GM23338 (cell line): ENCODE results near the gene BCAR3. TPM values are rescaled to one million over a fixed set of nuclear protein-coding genes. Genes with fewer than 3 reads are reported as not detected.

Experiments used
- ATAC-seq: fragments of 200-7000 bp; cut with Tn5 transposase; 3 replicates; pipeline ENCODE4 v1.9.1; 2020
- DNase-seq: peaks from one replicate; pipeline ENCODE4 v3.0.0-alpha.2; 2015; ENCODE audit warnings: low spot score
- H2AFZ ChIP-seq: fragments of 200-600 bp; sonication (generic); 2 replicates; pipeline ENCODE4 v1.8.0; 2016; ENCODE audit warnings: antibody characterized with exemption, mild to moderate bottlenecking, moderate library complexity
- H3F3A ChIP-seq: fragments of 200-600 bp; sonication (generic); replicated peaks from 2 replicates; pipeline ENCODE4 v1.8.0; 2017; ENCODE audit warnings: antibody characterized with exemption, mixed run types, low read depth
- H3K27ac ChIP-seq: fragments of 200-600 bp; sonication (generic); 2 replicates; pipeline ENCODE4 v1.6.1; 2016; ENCODE audit warnings: low read depth
- H3K27me3 ChIP-seq: fragments of 200-600 bp; sonication (generic); 2 replicates; pipeline ENCODE4 v1.8.0; 2016; ENCODE audit warnings: mild to moderate bottlenecking, mixed run types, moderate library complexity; ENCODE audit not compliant: insufficient read depth
- H3K36me3 ChIP-seq: fragments of 200-600 bp; sonication (generic); 2 replicates; pipeline ENCODE4 v1.8.0; 2016; ENCODE audit warnings: mild to moderate bottlenecking; ENCODE audit not compliant: insufficient read depth
- H3K4me1 ChIP-seq: fragments of 200-600 bp; sonication (generic); 2 replicates; pipeline ENCODE4 v1.8.0; 2016; ENCODE audit warnings: mild to moderate bottlenecking, moderate library complexity; ENCODE audit not compliant: insufficient read depth
- H3K4me2 ChIP-seq: fragments of 200-600 bp; sonication (generic); 2 replicates; pipeline ENCODE4 v1.7.1; 2017; ENCODE audit warnings: mixed run types
- H3K4me3 ChIP-seq: fragments of 200-600 bp; sonication (generic); 2 replicates; pipeline ENCODE4 v1.6.1; 2016; ENCODE audit warnings: mixed run types
- H3K79me2 ChIP-seq: fragments of 200-600 bp; sonication (generic); replicated peaks from 2 replicates; pipeline ENCODE4 v1.8.0; 2017; ENCODE audit warnings: mild to moderate bottlenecking; ENCODE audit not compliant: insufficient read depth
- H3K9me2 ChIP-seq: fragments of 200-600 bp; sonication (generic); 2 replicates; pipeline ENCODE4 v1.8.0; 2017; ENCODE audit not compliant: insufficient read depth
- H4K20me1 ChIP-seq: fragments of 200-600 bp; sonication (generic); replicated peaks from 2 replicates; pipeline ENCODE4 v1.8.0; 2017; ENCODE audit warnings: mild to moderate bottlenecking; ENCODE audit not compliant: insufficient read depth
- H3K27ac Mint-ChIP-seq: 2 replicates; pipeline ENCODE4 v1.8.0; 2020; ENCODE audit warnings: inconsistent platforms, mild to moderate bottlenecking, moderate library complexity, mixed read lengths
- H3K27me3 Mint-ChIP-seq: 3 replicates; pipeline ENCODE4 v1.8.0; 2022; ENCODE audit warnings: low read depth, mild to moderate bottlenecking, moderate library complexity, mixed read lengths, inconsistent platforms; ENCODE audit not compliant: insufficient read depth, poor library complexity
- H3K36me3 Mint-ChIP-seq: 3 replicates; pipeline ENCODE4 v1.8.0; 2021; ENCODE audit warnings: low read depth, mild to moderate bottlenecking, inconsistent platforms, moderate library complexity, mixed read lengths
- H3K4me1 Mint-ChIP-seq: 3 replicates; pipeline ENCODE4 v1.8.0; 2020; ENCODE audit warnings: mild to moderate bottlenecking, inconsistent platforms, mixed read lengths
- H3K4me3 Mint-ChIP-seq: 3 replicates; pipeline ENCODE4 v1.8.0; 2021; ENCODE audit warnings: moderate library complexity, mild to moderate bottlenecking, inconsistent platforms, mixed read lengths
- H3K9me3 Mint-ChIP-seq: 3 replicates; pipeline ENCODE4 v1.8.0; 2020; ENCODE audit warnings: moderate library complexity, mild to moderate bottlenecking, inconsistent platforms, mixed read lengths
- NANOG ChIP-seq: IDR thresholded peaks from 2 replicates; pipeline ENCODE4 v1.6.1; 2016; ENCODE audit warnings: antibody characterized with exemption, borderline replicate concordance
- REST ChIP-seq: IDR thresholded peaks from one replicate; pipeline ENCODE4 v1.6.1; 2018; ENCODE audit warnings: antibody characterized with exemption; ENCODE audit not compliant: unreplicated experiment
- ZNF114 ChIP-seq: fragments of 250-450 bp; sonication (Bioruptor Pico); IDR thresholded peaks from 2 replicates; pipeline ENCODE4 v1.5.0; 2020; ENCODE audit warnings: mild to moderate bottlenecking, moderate library complexity
- ZNF462 ChIP-seq: fragments of 250-450 bp; sonication (Bioruptor Pico); IDR thresholded peaks from 2 replicates; pipeline ENCODE4 v1.5.0; 2020; ENCODE audit warnings: mild to moderate bottlenecking, moderate library complexity
- polyA plus RNA-seq: library from polyadenylated mRNA; unstranded; fragments of >200 nt; fragmentation: Nextera tagmentation; extraction: Ambion mirVana; gene quantifications from 2 replicates; pipeline ENCODE4 v1.2.1, GENCODE V29; 2016
- total RNA-seq: library from RNA; depleted of rRNA; stranded (reverse); fragments of >200 nt; shearing (Covaris generic); gene quantifications from 2 replicates; pipeline ENCODE4 v1.2.3, GENCODE V29; 2014

BCAR3 gene
- total and polyA plus RNA-seq, 2 experiments from 2014 or later = 5.5 to 9.7 TPM

- no peak for TF ChIP-seq ZNF462
Observed at GRCh38 chr1:93587354-93587753, 94.3 kb downstream of the BCAR3 start (continued).

GRCh38 chr1:93585059-93585966 lies 96.3 kb downstream of the BCAR3 start:
- Histone ChIP-seq H3K27me3 (no peaks in the 10 kb centered on the region), H4K20me1 (no peaks in the 10 kb centered on the region; the same call in 1 of the 2 replicates), H2AFZ (no peak overlapping the region), H3K4me2 (no peak overlapping the region), H3F3A (no peaks in the 10 kb centered on the region), H3K4me3 (no peak overlapping the region), H3K36me3 (peaks cover 7% of the 10 kb centered on the region; the same call in 1 of the 2 replicates), H3K9me2 (no peaks in the 10 kb centered on the region), H3K4me1 (peaks cover 11% of the 10 kb centered on the region; the same call in 1 of the 2 replicates), H3K27ac (peak overlapping the region; percentile 8; the same call in 1 of the 2 replicates), H3K79me2 (no peaks in the 10 kb centered on the region)
- Mint-ChIP-seq H3K27me3 (no peaks in the 10 kb centered on the region), H3K9me3 (no peaks in the 10 kb centered on the region), H3K36me3 (peaks cover 25% of the 10 kb centered on the region), H3K4me1 (peaks cover 17% of the 10 kb centered on the region), H3K27ac (0 out of 2 replicates have a peak overlapping the region, but pooled peaks have one; percentile 2), H3K4me3 (no peak overlapping the region)
- DNase-seq = no peak
- peak; percentile 41 for ATAC-seq
- TF ChIP-seq NANOG (no peak), ZNF114 (no peak), REST (no peak)
